Type B pancreatic cell (in vitro differentiated cells): ENCODE results near the gene PLPP1. TPM values are rescaled to one million over a fixed set of nuclear protein-coding genes. Genes with fewer than 3 reads are reported as not detected.
A peak's percentile ranks its signal among the peaks of the same experiment; 100 is the strongest.

ENCODE experiments used
- DNase-seq: peaks from one replicate; pipeline ENCODE4 v3.0.0; 2021; ENCODE audit warnings: mixed read lengths; ENCODE audit not compliant: unreplicated experiment; ENCODE audit errors: extremely low spot score
- H3K27ac Mint-ChIP-seq: 2 replicates; pipeline ENCODE4 v1.8.0; 2021; ENCODE audit warnings: mild to moderate bottlenecking, mixed read lengths
- H3K27me3 Mint-ChIP-seq: 2 replicates; pipeline ENCODE4 v1.8.0; 2021; ENCODE audit warnings: mixed read lengths
- H3K36me3 Mint-ChIP-seq: 2 replicates; pipeline ENCODE4 v1.8.0; 2021; ENCODE audit warnings: mixed read lengths
- H3K4me1 Mint-ChIP-seq: one replicate; pipeline ENCODE4 v1.8.0; 2021; ENCODE audit warnings: mixed read lengths; ENCODE audit not compliant: unreplicated experiment
- H3K4me3 Mint-ChIP-seq: 2 replicates; pipeline ENCODE4 v1.8.0; 2021; ENCODE audit warnings: mild to moderate bottlenecking, mixed read lengths
- H3K9me3 Mint-ChIP-seq: 2 replicates; pipeline ENCODE4 v1.8.0; 2021; ENCODE audit warnings: mixed read lengths
- CTCF ChIP-seq: fragments of 200-600 bp; sonication (generic); conservative IDR thresholded peaks from 2 replicates; pipeline ENCODE4 v1.5.0; 2021; ENCODE audit warnings: antibody characterized with exemption, mild to moderate bottlenecking
- total RNA-seq: library from RNA; stranded (reverse); gene quantifications from 2 replicates; pipeline ENCODE4 v1.2.1, GENCODE V29; 2021; ENCODE audit warnings: low replicate concordance

The PLPP1 gene
- total RNA-seq, 1 donor from 2014 or later, result 12.8 TPM

- TF ChIP-seq CTCF, result no peak
- peaks cover 23% of the 10 kb centered on the region for H3K4me1 Mint-ChIP-seq
- no peak overlapping the region for H3K4me3 Mint-ChIP-seq
- H3K36me3 Mint-ChIP-seq, result peaks cover 24% of the 10 kb centered on the region
- H3K9me3 Mint-ChIP-seq, result peaks cover 15% of the 10 kb centered on the region
- H3K27me3 Mint-ChIP-seq, result no peaks in the 10 kb centered on the region
- DNase-seq, result no peak
- peak overlapping the region; percentile 17 for H3K27ac Mint-ChIP-seq
These were observed 95.8 kb downstream of the PLPP1 start for GRCh38 chr5:55438998-55439397.

- Mint-ChIP-seq H3K4me1 (peaks cover 23% of the 10 kb centered on the region), H3K4me3 (no peak overlapping the region), H3K36me3 (peaks cover 25% of the 10 kb centered on the region), H3K27ac (peak overlapping the region; percentile 1), H3K9me3 (peaks cover 16% of the 10 kb centered on the region), H3K27me3 (no peaks in the 10 kb centered on the region)
- DNase-seq, result no peak
- TF ChIP-seq CTCF, result no peak
These were observed 96.9 kb downstream of the PLPP1 start for GRCh38 chr5:55437859-55438206.

- Mint-ChIP-seq H3K36me3 (peaks cover 29% of the 10 kb centered on the region), H3K27ac (peak overlapping the region; percentile 1), H3K27me3 (no peaks in the 10 kb centered on the region), H3K4me1 (peaks cover 23% of the 10 kb centered on the region), H3K9me3 (peaks cover 20% of the 10 kb centered on the region), H3K4me3 (no peak overlapping the region)
- TF ChIP-seq CTCF, result no peak
- no peak for DNase-seq
These were observed 97.3 kb downstream of the PLPP1 start for GRCh38 chr5:55437452-55437851.

- DNase-seq, result no peak
- Mint-ChIP-seq H3K9me3 (peaks cover 42% of the 10 kb centered on the region), H3K36me3 (peaks cover 69% of the 10 kb centered on the region), H3K27me3 (no peaks in the 10 kb centered on the region), H3K27ac (no peak overlapping the region), H3K4me3 (no peak overlapping the region), H3K4me1 (peaks cover under 1% of the 10 kb centered on the region)
- no peak for TF ChIP-seq CTCF
These were observed 102.2 kb downstream of the PLPP1 start for GRCh38 chr5:55432549-55432948.

- Mint-ChIP-seq H3K36me3 (peaks cover 64% of the 10 kb centered on the region), H3K9me3 (peaks cover 34% of the 10 kb centered on the region), H3K4me3 (no peak overlapping the region), H3K4me1 (no peaks in the 10 kb centered on the region), H3K27ac (no peak overlapping the region), H3K27me3 (no peaks in the 10 kb centered on the region)
- DNase-seq, result no peak
- TF ChIP-seq CTCF, result no peak
These were observed 105.0 kb downstream of the PLPP1 start for GRCh38 chr5:55429613-55430253.

GRCh38 chr5:55429221-55429612 lies 105.5 kb downstream of the PLPP1 start:
- no peaks in the 10 kb centered on the region for H3K27me3 Mint-ChIP-seq
- H3K36me3 Mint-ChIP-seq, result peaks cover 59% of the 10 kb centered on the region
- no peaks in the 10 kb centered on the region for H3K4me1 Mint-ChIP-seq
- no peak overlapping the region for H3K4me3 Mint-ChIP-seq
- no peak overlapping the region for H3K27ac Mint-ChIP-seq
- peaks cover 29% of the 10 kb centered on the region for H3K9me3 Mint-ChIP-seq
- no peak for TF ChIP-seq CTCF
- no peak for DNase-seq
